Kidney (tissue), 14 donors: ENCODE measurements around the gene LARGE2. TPM values are rescaled to one million over a fixed set of nuclear protein-coding genes. Genes with fewer than 3 reads are reported as not detected.

Source experiments
- DNase-seq, 5 donors: peaks; one replicate each; pipeline ENCODE4 v3.0.0-alpha.2; 2013 to 2020
- FAIRE-seq: peaks from 2 replicates; lab custom pipeline; 2012; peaks lifted over from hg19 to GRCh38; lab: Jason Lieb, UNC
- H3K27ac ChIP-seq, 2 donors: one replicate each; pipeline ENCODE4 v1.7.0; 2013; ENCODE audit warnings: low read depth in 2 of 2, low read length in 2 of 2, inconsistent platforms in 1 of 2
- H3K27me3 ChIP-seq: one replicate; pipeline ENCODE4 v1.7.1; 2013; ENCODE audit warnings: low read length, inconsistent platforms; ENCODE audit not compliant: control insufficient read depth, insufficient read depth
- H3K36me3 ChIP-seq, 3 donors: one replicate each; pipeline versions ENCODE4 v1.7.0 to v1.7.1; 2013; ENCODE audit warnings: low read length in 3 of 3, control low read depth in 1 of 3, inconsistent platforms in 1 of 3; ENCODE audit not compliant: insufficient read depth in 3 of 3, control insufficient read depth in 2 of 3
- H3K4me1 ChIP-seq, 3 donors: one replicate each; pipeline versions ENCODE4 v1.7.0 to v1.7.1; 2013; ENCODE audit warnings: low read length in 3 of 3, inconsistent platforms in 1 of 3, low read depth in 1 of 3; ENCODE audit not compliant: control insufficient read depth in 2 of 3, insufficient read depth in 2 of 3
- H3K4me3 ChIP-seq, 3 donors: one replicate each; pipeline versions ENCODE4 v1.7.0 to v1.8.1; 2013; ENCODE audit warnings: low read length in 3 of 3, control low read depth in 1 of 3, inconsistent platforms in 1 of 3
- H3K9ac ChIP-seq, 3 donors: one replicate each; pipeline versions ENCODE4 v1.7.0 to v1.7.1; 2013; ENCODE audit warnings: low read length in 3 of 3, control low read depth in 1 of 3, inconsistent platforms in 1 of 3
- H3K9me3 ChIP-seq, 3 donors: one replicate each; pipeline versions ENCODE4 v1.7.0 to v1.7.1; 2013; ENCODE audit warnings: low read length in 3 of 3, control low read depth in 1 of 3, inconsistent platforms in 1 of 3; ENCODE audit not compliant: control insufficient read depth in 2 of 3, insufficient read depth in 1 of 3
- intact Hi-C: fragments of 100-400 bp; cut with DNase I; formaldehyde crosslinking; loops from one replicate; pipeline ENCODE4 v1.11.1; 2022
- polyA plus RNA-seq: library from polyadenylated mRNA; stranded (reverse); fragments of 350-450 nt; fragmentation: Illumina TruSeq; extraction: RNeasy Lipid Tissue Mini Kit (QIAGEN cat#74804); gene quantifications from one replicate; pipeline ENCODE4 v1.2.3, GENCODE V29; 2014; ENCODE audit warnings: low read depth, low replicate concordance; ENCODE audit not compliant: insufficient read depth
- total RNA-seq: library from RNA; stranded (reverse); fragmentation: NEBNext Ultra II Directional; extraction: Animal tissue kit (Norgen Biotek cat#: 25700); gene quantifications from one replicate; pipeline ENCODE4 v1.2.1, GENCODE V29; 2021
- TF ChIP-seq, protein P1 (sequence below): IDR thresholded peaks from 3 replicates; pipeline ENCODE4 v1.5.1; 2012; ENCODE audit warnings: mild to moderate bottlenecking, moderate library complexity, borderline replicate concordance; ENCODE audit not compliant: insufficient read depth; ENCODE audit errors: extremely low read depth
- donor health status: control.
- donor health status: control.
- donor health status: control.
- donor health status: control.
- donor health status: control.
- donor health status: DM: yes; HTN: yes; CAD: no.
- donor health status: Normal renal cell carcinoma (clear cell type).

The LARGE2 gene
- total and polyA plus RNA-seq, 2 donors from 2014 or later, result 13.1 to 29.8 TPM

DNA sequence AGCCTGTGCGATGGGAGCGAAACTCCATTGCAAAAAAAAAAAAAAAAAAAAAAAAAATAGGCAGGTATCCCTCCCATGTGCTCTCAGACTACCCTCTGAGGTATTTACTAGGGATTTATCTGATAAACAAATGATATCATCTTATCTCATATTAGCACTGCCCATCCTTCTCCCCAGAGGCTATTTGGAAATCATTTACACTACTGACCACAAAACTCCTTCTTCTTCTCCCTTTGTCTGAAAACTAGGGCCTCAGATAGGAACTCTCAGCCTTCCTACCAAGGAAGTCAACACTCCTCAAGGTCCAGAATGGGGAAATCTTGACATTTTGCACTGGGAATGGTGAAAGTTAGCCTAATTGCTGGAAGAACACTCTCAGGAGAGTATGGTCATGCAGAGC, 46.4 kb downstream of the LARGE2 start:
- TF ChIP-seq, protein P1, sequence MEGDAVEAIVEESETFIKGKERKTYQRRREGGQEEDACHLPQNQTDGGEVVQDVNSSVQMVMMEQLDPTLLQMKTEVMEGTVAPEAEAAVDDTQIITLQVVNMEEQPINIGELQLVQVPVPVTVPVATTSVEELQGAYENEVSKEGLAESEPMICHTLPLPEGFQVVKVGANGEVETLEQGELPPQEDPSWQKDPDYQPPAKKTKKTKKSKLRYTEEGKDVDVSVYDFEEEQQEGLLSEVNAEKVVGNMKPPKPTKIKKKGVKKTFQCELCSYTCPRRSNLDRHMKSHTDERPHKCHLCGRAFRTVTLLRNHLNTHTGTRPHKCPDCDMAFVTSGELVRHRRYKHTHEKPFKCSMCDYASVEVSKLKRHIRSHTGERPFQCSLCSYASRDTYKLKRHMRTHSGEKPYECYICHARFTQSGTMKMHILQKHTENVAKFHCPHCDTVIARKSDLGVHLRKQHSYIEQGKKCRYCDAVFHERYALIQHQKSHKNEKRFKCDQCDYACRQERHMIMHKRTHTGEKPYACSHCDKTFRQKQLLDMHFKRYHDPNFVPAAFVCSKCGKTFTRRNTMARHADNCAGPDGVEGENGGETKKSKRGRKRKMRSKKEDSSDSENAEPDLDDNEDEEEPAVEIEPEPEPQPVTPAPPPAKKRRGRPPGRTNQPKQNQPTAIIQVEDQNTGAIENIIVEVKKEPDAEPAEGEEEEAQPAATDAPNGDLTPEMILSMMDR, result no peak
- FAIRE-seq, result no peak
- Histone ChIP-seq H3K36me3 (peaks cover 4 to 13% (median 9%) of the 10 kb centered on the region in 3 donors), H3K27ac (no peak overlapping the region), H3K9ac (no peak overlapping the region), H3K27me3 (no peaks in the 10 kb centered on the region), H3K9me3 (no peaks in the 10 kb centered on the region), H3K4me3 (no peak overlapping the region), H3K4me1 (no peaks in the 10 kb centered on the region)
- DNase-seq, result no peak
- intact Hi-C loops, result no loop called here

DNA sequence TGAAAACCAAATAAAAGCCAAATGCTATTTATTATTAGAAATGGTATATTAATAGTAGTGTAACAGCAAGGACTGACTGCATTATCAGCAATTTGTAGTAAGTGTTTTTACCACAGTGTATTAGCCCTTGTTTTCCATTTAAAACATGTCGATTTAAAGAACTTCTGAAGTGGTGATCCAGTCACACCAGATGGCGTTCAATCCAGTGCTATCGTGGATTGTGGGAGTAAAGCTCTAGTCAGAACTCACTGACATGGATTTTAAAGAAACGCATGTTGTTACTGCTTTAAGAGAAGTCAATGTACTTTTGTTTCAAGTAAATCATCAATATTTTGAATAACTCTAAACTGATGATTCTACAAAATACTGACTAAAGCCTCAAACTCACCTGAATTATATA, 51.1 kb downstream of the LARGE2 start:
- FAIRE-seq (no peak), DNase-seq (no peak)
- TF ChIP-seq, protein P1, result no peak
- Histone ChIP-seq H3K27ac (no peak overlapping the region), H3K9ac (no peak overlapping the region), H3K27me3 (no peaks in the 10 kb centered on the region), H3K4me3 (no peak overlapping the region), H3K4me1 (no peaks in the 10 kb centered on the region), H3K9me3 (no peaks in the 10 kb centered on the region), H3K36me3 (peaks cover 3 to 7% (median 6%) of the 10 kb centered on the region in 3 donors)
- intact Hi-C loops, result no loop called here

DNA sequence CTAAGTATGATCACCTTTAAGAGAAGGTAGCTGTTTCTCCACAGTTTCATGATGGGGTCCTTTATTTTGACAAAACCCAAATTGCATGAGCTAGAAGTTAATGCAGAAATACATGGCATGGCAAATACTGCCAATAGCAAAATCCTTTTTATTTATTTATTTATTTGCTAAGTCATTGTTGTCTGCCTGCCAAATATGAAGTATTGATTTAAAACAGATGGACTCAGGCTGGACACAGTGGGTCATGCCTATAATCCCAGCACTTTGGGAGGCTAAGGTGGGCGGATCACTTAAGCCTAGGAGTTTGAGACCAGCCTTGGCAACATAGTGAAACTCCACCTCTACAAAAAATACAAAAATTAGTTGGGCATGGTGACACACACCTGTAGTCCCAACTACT, 52.4 kb downstream of the LARGE2 start:
- TF ChIP-seq, protein P1, result no peak
- no peaks in the 10 kb centered on the region for H3K9me3 ChIP-seq
- DNase-seq, result no peak
- H3K36me3 ChIP-seq, result peaks cover 3 to 8% (median 5%) of the 10 kb centered on the region in 3 donors
- no peak overlapping the region for H3K4me3 ChIP-seq
- H3K9ac ChIP-seq, result no peak overlapping the region
- no peaks in the 10 kb centered on the region for H3K27me3 ChIP-seq
- H3K27ac ChIP-seq, result no peak overlapping the region
- H3K4me1 ChIP-seq, result no peaks in the 10 kb centered on the region
- FAIRE-seq, result no peak
- intact Hi-C loops, result no loop called here

Other genes starting within 250 kb of the LARGE2 start
- 20.6 TPM for gene SLC35C1, start 117.5 kb upstream of the LARGE2 start, total RNA-seq
- gene SLC35C1, start 117.5 kb upstream of the LARGE2 start, polyA plus RNA-seq, result 5.7 TPM
- 44.5 TPM for gene CRY2, start 75.2 kb upstream of the LARGE2 start, total RNA-seq
- gene CRY2, start 75.2 kb upstream of the LARGE2 start, polyA plus RNA-seq, result 20.7 TPM
- 15.7 TPM for gene MAPK8IP1, start 37.0 kb upstream of the LARGE2 start, total RNA-seq
- gene MAPK8IP1, start 37.0 kb upstream of the LARGE2 start, polyA plus RNA-seq, result 24.8 TPM
- 1.0 TPM for gene FREY1, start 15.4 kb upstream of the LARGE2 start, total RNA-seq
- gene FREY1, start 15.4 kb upstream of the LARGE2 start, polyA plus RNA-seq, result 0.99 TPM
- 38.4 TPM for gene PEX16, start 4.8 kb upstream of the LARGE2 start, total RNA-seq
- gene PEX16, start 4.8 kb upstream of the LARGE2 start, polyA plus RNA-seq, result 46.0 TPM
- 48.2 TPM for gene PHF21A, start 198.8 kb downstream of the LARGE2 start, total RNA-seq
- gene PHF21A, start 198.8 kb downstream of the LARGE2 start, polyA plus RNA-seq, result 9.6 TPM